HepG2 (cell line): Measurements from ENCODE around the gene CYP11A1. TPM values are rescaled to one million over a fixed set of nuclear protein-coding genes. Genes with fewer than 3 reads are reported as not detected.

Experiments
- ATAC-seq: fragments of 200-7000 bp; cut with Tn5 transposase; 3 replicates; pipeline ENCODE4 v1.9.1; 2020; ENCODE audit warnings: mild to moderate bottlenecking, moderate library complexity
- BruUV-seq: library from RNA; stranded (reverse); fragments of 400-500 nt; replicated peaks from 2 replicates; lab custom pipeline; 2021; lab: Mats Ljungman, UMichigan
- CTCF ChIA-PET: fragments of 300-600 bp; formaldehyde crosslinking; extraction: SDS; loops from one replicate; lab custom pipeline; 2021; ENCODE audit warnings: low total read pairs, inconsistent platforms, low intra/inter-chr PET ratio; lab: Yijun Ruan, JAX
- POLR2A ChIA-PET: fragments of 350-600 bp; sonication (Branson Sonifier 250); formaldehyde crosslinking; loops from one replicate; lab custom pipeline; 2020; ENCODE audit warnings: antibody characterized with exemption, inconsistent platforms; lab: Yijun Ruan, JAX
- DNase-seq: peaks from one replicate; pipeline ENCODE4 v3.0.0-alpha.2; 2015; ENCODE audit warnings: low spot score
- FAIRE-seq: peaks from 3 replicates; lab custom pipeline; 2011; peaks lifted over from hg19 to GRCh38; lab: Jason Lieb, UNC
- H2AFZ ChIP-seq: one replicate; pipeline ENCODE4 v1.6.1; 2011; ENCODE audit warnings: low read length, inconsistent platforms
- H3K27ac ChIP-seq: fragments of 300-600 bp; 3 replicates; pipeline ENCODE4 v1.8.0; 2011; ENCODE audit warnings: mixed run types, mild to moderate bottlenecking, mixed read lengths, low read length, inconsistent platforms; ENCODE audit not compliant: insufficient read depth; ENCODE audit errors: extremely low read length
- H3K27me3 ChIP-seq, 2 experiments: fragments of 200-600 bp in 1 of 2; 2 replicates in 1 of 2; 3 replicates in 1 of 2; pipeline versions ENCODE4 v1.6.0 to v1.8.0; 2011; ENCODE audit warnings: low read length in 2 of 2, mild to moderate bottlenecking in 2 of 2, moderate library complexity in 2 of 2, inconsistent platforms in 1 of 2; ENCODE audit not compliant: insufficient read depth in 2 of 2, control insufficient read depth in 1 of 2
- H3K36me3 ChIP-seq, 2 experiments: fragments of 200-600 bp in 1 of 2; replicated peaks in 1 of 2; 2 replicates in 1 of 2; 3 replicates in 1 of 2; pipeline versions ENCODE4 v1.5.1 to v1.8.0; 2011; ENCODE audit warnings: low read length in 2 of 2, inconsistent platforms in 1 of 2; ENCODE audit not compliant: insufficient read depth in 2 of 2, control insufficient read depth in 1 of 2
- H3K4me1 ChIP-seq: 2 replicates; pipeline ENCODE4 v1.5.1; 2012; ENCODE audit warnings: low read length, inconsistent platforms; ENCODE audit not compliant: insufficient read depth
- H3K4me2 ChIP-seq: 2 replicates; pipeline ENCODE4 v1.6.0; 2011; ENCODE audit warnings: low read depth, low read length, inconsistent platforms
- H3K4me3 ChIP-seq, 3 experiments: fragments of 200-600 bp in 1 of 3; sonication (generic), shearing (Covaris generic) in 1 of 3; replicated peaks in 1 of 3; 2 replicates each; pipeline ENCODE4 v1.5.1; 2011 to 2016; ENCODE audit warnings: low read length in 3 of 3, inconsistent platforms in 2 of 3, low read depth in 2 of 3, mild to moderate bottlenecking in 2 of 3, control low read depth in 1 of 3, mixed read lengths in 1 of 3; ENCODE audit not compliant: insufficient read depth in 1 of 3
- H3K79me2 ChIP-seq: one replicate; pipeline ENCODE4 v1.6.1; 2011; ENCODE audit warnings: low read length, inconsistent platforms; ENCODE audit not compliant: insufficient read depth
- H3K9ac ChIP-seq: 2 replicates; pipeline ENCODE4 v1.6.0; 2011; ENCODE audit warnings: mild to moderate bottlenecking, low read depth, low read length, inconsistent platforms; ENCODE audit not compliant: insufficient read depth
- H3K9me3 ChIP-seq: 2 replicates; pipeline ENCODE4 v1.5.1; 2012; ENCODE audit warnings: mild to moderate bottlenecking, low read length
- H4K20me1 ChIP-seq: 2 replicates; pipeline ENCODE4 v1.6.0; 2011; ENCODE audit warnings: inconsistent platforms, mild to moderate bottlenecking, low read length, moderate library complexity; ENCODE audit not compliant: insufficient read depth
- AKAP8 ChIP-seq: sonication (generic); formaldehyde crosslinking; IDR thresholded peaks from 2 replicates; pipeline ENCODE4 v1.5.1; 2020; ENCODE audit warnings: mild to moderate bottlenecking, missing genetic modification reagents
- AKNA ChIP-seq: sonication (generic); formaldehyde crosslinking; IDR thresholded peaks from 2 replicates; pipeline ENCODE4 v1.4.0; 2020; ENCODE audit warnings: missing genetic modification reagents, borderline replicate concordance
- CTCF ChIP-seq: sonication (generic); formaldehyde crosslinking; IDR thresholded peaks from 2 replicates; pipeline ENCODE4 v1.5.0; 2020; ENCODE audit warnings: mild to moderate bottlenecking, missing genetic modification reagents, moderate library complexity
- E2F5 ChIP-seq: sonication (generic); formaldehyde crosslinking; conservative IDR thresholded peaks from 2 replicates; pipeline ENCODE4 v1.4.0; 2020; ENCODE audit warnings: missing genetic modification reagents
- HNRNPL ChIP-seq: fragments of 200-400 bp; formaldehyde crosslinking; IDR thresholded peaks from 2 replicates; pipeline ENCODE4 v1.6.1; 2017; ENCODE audit warnings: mild to moderate bottlenecking, low read depth, low read length
- RAD21 ChIP-seq: fragments of 450-650 bp; formaldehyde crosslinking; IDR thresholded peaks from 2 replicates; pipeline ENCODE4 v1.5.0; 2020; ENCODE audit warnings: mild to moderate bottlenecking
- SMC3 ChIP-seq: IDR thresholded peaks from 2 replicates; pipeline ENCODE4 v1.6.1; 2011; ENCODE audit warnings: low read length, improper control_type of control experiment
- STAG1 ChIP-seq: sonication (generic); formaldehyde crosslinking; IDR thresholded peaks from 2 replicates; pipeline ENCODE4 v1.4.0; 2020; ENCODE audit warnings: missing genetic modification reagents
- TCF12 ChIP-seq, 2 experiments: fragments of 450-650 bp in 1 of 2; sonication (generic) in 1 of 2; formaldehyde crosslinking in 1 of 2; IDR thresholded peaks; 2 replicates each; pipeline versions ENCODE4 v1.6.1 to v1.8.0; 2017 to 2022; ENCODE audit warnings: antibody characterized with exemption in 1 of 2, mild to moderate bottlenecking in 1 of 2, missing genetic modification reagents in 1 of 2, moderate library complexity in 1 of 2
- ZNF260 ChIP-seq: sonication (generic); formaldehyde crosslinking; IDR thresholded peaks from 2 replicates; pipeline ENCODE4 v1.4.0; 2020; ENCODE audit warnings: missing genetic modification reagents, low read depth, mild to moderate bottlenecking, borderline replicate concordance
- ZNF282 ChIP-seq: fragments of 450-650 bp; IDR thresholded peaks from 2 replicates; pipeline ENCODE4 v1.6.1; 2018; ENCODE audit not compliant: partially characterized antibody
- ZNF576 ChIP-seq: sonication (generic); formaldehyde crosslinking; IDR thresholded peaks from 2 replicates; pipeline ENCODE4 v1.4.0; 2020; ENCODE audit warnings: mild to moderate bottlenecking, missing genetic modification reagents
- ZNF652 ChIP-seq: IDR thresholded peaks from 2 replicates; pipeline ENCODE4 v1.6.1; 2016; ENCODE audit warnings: low read depth, borderline replicate concordance
- ZNF709 ChIP-seq: sonication (generic); formaldehyde crosslinking; IDR thresholded peaks from 2 replicates; pipeline ENCODE4 v1.5.0; 2020; ENCODE audit warnings: mild to moderate bottlenecking, missing genetic modification reagents
- ZZZ3 ChIP-seq: sonication (generic); formaldehyde crosslinking; IDR thresholded peaks from 2 replicates; pipeline ENCODE4 v1.4.0; 2020; ENCODE audit warnings: missing genetic modification reagents, mild to moderate bottlenecking, borderline replicate concordance
- WGBS: methylation state at CpG from one replicate; pipeline ENCODE4 v1.1.6; 2017; ENCODE audit warnings: low lambda C conversion rate; 5-methylcytosine and 5-hydroxymethylcytosine counted together
- in situ Hi-C: cut with HindIII; loops from 2 replicates; pipeline ENCODE4 v1.10.0; 2017; ENCODE audit warnings: low pct_unique_long_range_greater_than_20kb; ENCODE audit not compliant: extremely low pct_ligation_motif_present
- intact Hi-C: fragments of 100-400 bp; cut with micrococcal nuclease; formaldehyde crosslinking; loops from one replicate; pipeline ENCODE4 v1.10.0; 2022; ENCODE audit not compliant: unreplicated experiment
- polyA plus RNA-seq, 8 experiments: library from polyadenylated mRNA; depleted of rRNA in 3 of 8; stranded (reverse) in 7 of 8; unstranded in 1 of 8; fragments of >200 nt; fragmentation: Illumina TruSeq in 4 of 8; extraction: Trizol in 4 of 8; gene quantifications; 2 replicates each; pipeline versions ENCODE4 v1.2.1 to v1.2.3, GENCODE V29; 2011 to 2016; ENCODE audit warnings: low read depth in 4 of 8, missing spikeins in 1 of 8, mixed read lengths in 1 of 8; ENCODE audit not compliant: insufficient read depth in 1 of 8
- total RNA-seq, 5 experiments: library from RNA; depleted of rRNA; stranded (reverse); fragments of >200 nt; fragmentation: Illumina TruSeq; extraction: Trizol; gene quantifications; 2 replicates each; pipeline ENCODE4 v1.2.3, GENCODE V29; 2016; ENCODE audit warnings: low read depth in 1 of 5

Gene CYP11A1
- total and polyA plus RNA-seq, 2 of the 13 experiments (the other 11 are each of a cell fraction or from before 2014, with no cell fraction given) = 0.66 to 0.92 TPM

- 1% methylated on average over 13 of the region's 19 CpGs for WGBS
- CTCF ChIA-PET = interaction anchor here (2.3 kb wide), 1 partner anchor 181 kb away, joined by 19 read pairs; no protein-coding TSS in a partner anchor
- peak; percentile 18; the same call in 1 of the 2 replicates for TF ChIP-seq SMC3
- 0 out of 2 replicates have a peak, but pooled peaks have one; percentile 20 for TF ChIP-seq RAD21 (CRISPR knock-in tag)
- no peak for TF ChIP-seq ZNF576 (CRISPR knock-in tag)
- TF ChIP-seq E2F5 (CRISPR knock-in tag) = no peak
- no peak for TF ChIP-seq ZNF282
- no peak for TF ChIP-seq AKAP8
- TF ChIP-seq ZNF652 (CRISPR knock-in tag) = no peak
- no peak for TF ChIP-seq ZZZ3 (CRISPR knock-in tag)
- TF ChIP-seq TCF12 (IDR thresholded peaks at IDR 0.05) = no peak
- TF ChIP-seq TCF12 (CRISPR knock-in tag; IDR thresholded peaks at IDR 0.05) = no peak
- no peak for TF ChIP-seq ZNF709 (CRISPR knock-in tag)
- no peak for TF ChIP-seq AKNA (CRISPR knock-in tag)
- TF ChIP-seq HNRNPL = 0 out of 2 replicates have a peak, but pooled peaks have one; percentile 37
- peak; percentile 75 for TF ChIP-seq STAG1 (CRISPR knock-in tag)
- TF ChIP-seq ZNF260 (CRISPR knock-in tag) = no peak
- TF ChIP-seq CTCF = peak; percentile 74
Measured at GRCh38 chr15:74307827-74308811, 59.3 kb downstream of the CYP11A1 start.

More at GRCh38 chr15:74307827-74308811, 59.3 kb downstream of the CYP11A1 start:
- ATAC-seq (peak; percentile 77), FAIRE-seq (no peak), DNase-seq (peak; percentile 33)
- no TSS peak for BruUV-seq
- intact Hi-C loops = no loop called here
- in situ Hi-C loops = loop anchor here (5.0 kb wide), 1 partner anchor 181 kb away; no protein-coding TSS in a partner anchor
- Histone ChIP-seq H3K4me2 (no peak overlapping the region), H3K27me3 (peaks cover 15 to 28% of the 10 kb centered on the region in 2 experiments; a peak in 4 of 5 replicates), H3K79me2 (no peaks in the 10 kb centered on the region), H3K36me3 (no peaks in the 10 kb centered on the region), H4K20me1 (no peaks in the 10 kb centered on the region), H3K27ac (no peak overlapping the region), H2AFZ (no peak overlapping the region), H3K4me1 (no peaks in the 10 kb centered on the region), H3K4me3 (no peak overlapping the region), H3K9ac (no peak overlapping the region), H3K9me3 (no peaks in the 10 kb centered on the region)
- POLR2A ChIA-PET = no interaction called here
